HG02759 (cell line): Measurements from ENCODE around the gene ZNF672.
"Not testable (repeated sequence)": the region's sequence is repeated elsewhere in the genome, so short reads cannot be mapped to it uniquely, and the experiment has no call there.

ENCODE experiments used
- ATAC-seq: cut with Tn5 transposase; IDR thresholded peaks from one replicate; pipeline ENCODE4 v1.9.1; 2021; ENCODE audit warnings: mild to moderate bottlenecking, moderate library complexity; ENCODE audit not compliant: unreplicated experiment

The ZNF672 gene

DNA sequence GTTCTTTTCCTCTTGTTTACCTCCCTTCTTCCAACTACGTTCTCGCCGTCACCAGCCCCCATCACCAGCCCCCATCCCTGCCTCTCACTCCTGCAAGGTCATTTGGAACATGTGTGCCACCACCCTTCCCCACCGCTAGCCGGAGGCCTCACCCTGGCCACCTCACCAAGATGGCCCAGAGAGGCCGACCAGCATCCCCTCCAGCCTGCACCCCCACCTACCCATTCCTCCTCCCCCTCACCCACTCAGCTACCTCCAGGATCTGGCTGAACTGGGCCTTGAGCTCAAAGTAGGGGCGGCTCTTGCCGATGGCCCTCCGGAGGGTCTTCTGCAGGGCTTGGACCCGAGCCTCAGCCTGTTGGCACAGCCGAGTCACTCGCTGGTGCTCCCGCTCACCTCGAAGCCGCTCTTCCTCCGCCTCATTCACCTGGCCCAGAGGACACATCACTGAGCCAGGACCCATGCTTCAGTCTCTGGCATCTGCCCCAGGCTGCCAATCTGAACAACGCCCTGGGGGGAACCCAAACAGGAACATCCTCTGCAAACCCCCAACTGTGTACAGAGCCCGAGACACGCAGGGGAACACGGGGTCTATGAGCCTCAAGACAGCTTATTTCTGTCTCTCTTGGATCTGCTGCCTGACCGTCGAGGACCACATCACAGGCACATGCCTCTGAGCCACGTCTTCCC, 25.1 kb upstream of the ZNF672 start:
- no peak for ATAC-seq

DNA sequence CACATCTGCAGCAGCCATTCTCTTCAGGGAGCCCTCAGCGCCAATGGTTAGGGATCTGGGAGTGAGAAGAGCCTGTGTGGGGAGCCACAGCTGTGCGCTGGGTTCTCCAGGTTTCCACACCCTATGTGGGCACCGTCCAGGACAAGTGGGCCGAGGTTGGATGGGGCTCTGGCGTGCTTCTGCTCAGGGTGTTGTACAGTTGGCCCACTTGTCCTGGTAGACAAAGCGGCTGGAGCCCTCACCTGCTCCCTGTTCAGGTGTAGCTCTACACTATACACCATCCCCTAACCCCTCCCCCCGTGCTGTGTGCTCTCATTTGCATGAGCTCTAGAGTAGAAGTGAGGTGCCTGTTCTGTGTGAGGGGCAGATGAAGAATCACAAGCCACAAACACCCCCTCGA, 24.5 kb upstream of the ZNF672 start:
- no peak for ATAC-seq

DNA sequence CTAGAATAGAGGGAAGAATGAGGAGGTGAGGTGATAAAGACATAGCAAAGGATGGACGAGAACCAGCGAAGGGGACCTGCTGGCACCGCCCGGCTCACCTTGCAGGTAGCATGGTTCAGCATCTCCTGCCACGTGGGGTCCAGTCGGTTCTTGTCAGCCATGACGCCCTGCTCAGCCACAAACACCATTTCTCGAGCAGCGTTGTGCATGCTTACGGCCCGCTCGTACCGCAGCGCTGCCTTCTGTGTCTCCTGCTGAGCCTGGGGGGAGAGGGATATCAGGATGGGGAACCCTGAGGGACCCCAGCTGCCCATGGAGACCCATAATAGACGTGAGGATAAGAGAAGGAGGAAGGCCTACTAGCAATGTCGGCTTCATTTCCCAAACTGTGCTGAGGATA, 23.7 kb upstream of the ZNF672 start:
- ATAC-seq: no peak

DNA sequence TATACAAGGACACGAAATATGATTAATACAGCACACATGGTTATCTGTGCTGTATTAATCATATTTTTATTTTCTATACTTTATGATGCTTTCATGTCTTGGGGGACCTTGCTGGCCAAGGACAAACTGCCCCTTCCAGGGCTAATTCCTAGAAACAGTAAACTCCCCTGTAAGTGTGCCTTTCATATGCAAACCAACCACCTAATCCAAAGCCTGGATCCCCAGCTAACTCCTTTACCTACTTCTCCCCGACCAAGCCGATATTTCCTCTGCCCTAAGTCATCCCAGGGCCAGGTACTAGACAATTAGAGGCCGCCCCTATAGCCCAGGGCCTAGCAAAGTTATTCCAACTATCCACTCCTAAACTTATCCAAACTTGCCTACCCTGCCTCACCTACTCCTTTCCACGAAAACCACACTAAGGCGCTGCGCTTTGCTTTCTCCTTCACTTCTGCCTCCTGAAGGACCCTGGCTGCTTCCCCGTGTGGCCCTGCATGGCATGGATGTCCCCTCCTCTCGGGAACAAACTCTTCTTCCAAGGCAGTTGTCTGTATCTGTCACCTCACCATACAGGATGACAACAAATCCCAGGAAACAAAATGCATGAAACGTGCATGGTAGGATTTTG, 22.5 kb upstream of the ZNF672 start:
- no peak for ATAC-seq

DNA sequence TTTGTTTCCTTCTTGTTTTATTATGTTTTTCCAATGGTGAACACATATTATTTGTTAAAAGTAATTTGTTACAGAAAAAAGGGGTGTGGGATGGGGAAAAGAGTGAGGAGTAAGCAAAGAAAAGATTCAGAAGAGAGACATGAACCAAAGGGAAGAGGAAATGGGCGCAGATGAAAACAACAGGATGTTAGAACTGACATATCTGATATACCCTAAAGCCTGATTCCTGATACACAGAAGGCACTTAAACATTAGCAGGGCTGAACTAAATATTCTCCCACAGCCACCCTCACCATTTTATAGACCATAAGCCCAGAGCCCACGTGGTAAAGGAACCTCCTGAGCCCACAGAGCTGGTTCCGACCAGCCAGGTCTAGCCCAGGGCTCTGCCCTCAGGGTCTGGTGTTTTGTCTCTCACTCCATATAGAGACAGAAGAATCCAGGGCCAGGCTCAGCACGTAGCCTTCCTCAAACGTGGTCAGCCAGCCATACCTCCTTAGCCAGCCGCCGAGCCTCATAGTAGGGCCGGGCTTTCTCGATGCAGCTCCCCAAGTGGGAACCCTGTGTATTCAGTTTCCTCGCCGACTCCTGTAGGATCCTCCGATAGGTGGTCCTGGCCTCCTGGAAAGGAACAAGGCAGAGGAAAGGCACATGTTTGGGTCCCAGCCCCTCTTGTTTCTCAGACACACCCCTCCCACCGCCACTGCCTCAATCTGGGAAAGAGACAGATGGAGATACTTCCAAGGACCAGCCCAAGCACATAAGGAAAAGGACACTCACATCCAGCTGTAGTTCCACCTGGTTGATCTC, 21.8 kb upstream of the ZNF672 start:
- no peak for ATAC-seq

DNA sequence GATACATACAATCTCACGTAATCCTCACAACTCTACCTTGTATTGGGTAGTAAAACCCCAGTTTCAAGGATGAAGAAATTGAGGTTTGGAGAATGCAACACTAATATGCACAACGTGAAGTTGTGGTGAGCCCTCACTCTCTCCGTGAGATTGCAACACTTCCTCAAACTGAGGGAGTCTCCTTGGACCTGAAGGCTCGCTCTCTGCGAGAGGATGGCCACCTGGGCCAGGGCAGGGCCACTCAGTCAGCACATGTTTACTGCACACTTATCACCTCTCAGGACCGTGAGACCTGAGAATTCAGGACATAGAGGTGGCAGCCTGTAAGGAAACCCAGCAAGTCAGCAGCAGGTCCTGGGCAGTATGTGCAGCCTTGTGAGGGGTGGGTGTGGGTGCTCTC, 21.0 kb upstream of the ZNF672 start:
- no peak for ATAC-seq

DNA sequence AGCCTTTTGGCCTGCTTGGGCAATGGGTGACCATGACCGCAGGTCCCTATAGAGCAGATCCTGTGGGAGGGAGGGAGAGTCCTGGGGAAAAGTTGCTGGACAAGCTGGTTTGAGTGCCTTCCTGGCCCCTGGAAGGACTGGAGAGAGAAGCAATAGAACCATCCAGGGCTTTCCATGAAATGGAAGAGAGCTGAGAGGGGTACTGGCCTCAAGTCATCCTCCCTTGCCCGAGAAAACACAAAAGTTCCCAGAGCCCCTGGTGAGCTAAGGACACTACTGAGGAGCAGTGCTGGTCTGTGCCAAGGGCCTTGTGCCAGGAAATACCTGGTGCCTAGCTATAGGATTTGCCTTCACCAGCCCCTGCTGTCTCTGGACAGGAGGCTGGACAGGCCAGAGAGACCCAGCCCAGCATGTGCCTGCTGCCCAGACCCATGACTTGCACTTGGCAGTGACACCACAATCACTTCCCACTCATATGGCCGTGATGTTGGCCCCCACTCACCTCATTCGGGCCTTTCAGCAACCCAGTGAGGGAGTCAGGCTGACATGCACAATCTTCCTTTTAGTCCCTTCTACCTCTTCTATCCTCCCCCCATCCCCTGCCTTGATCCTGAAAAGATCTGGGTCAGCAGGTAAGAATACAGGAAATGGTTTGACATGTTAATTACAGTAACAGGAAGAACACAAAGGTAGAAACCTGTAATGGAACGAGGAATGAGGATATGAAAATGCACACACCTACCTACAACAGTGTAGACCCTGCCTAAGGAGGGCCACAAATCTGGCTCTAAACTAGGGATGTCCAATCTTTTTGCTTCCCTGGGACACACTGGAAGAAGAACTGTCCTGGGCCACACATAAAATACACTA, 19.3 kb upstream of the ZNF672 start:
- no peak for ATAC-seq

DNA sequence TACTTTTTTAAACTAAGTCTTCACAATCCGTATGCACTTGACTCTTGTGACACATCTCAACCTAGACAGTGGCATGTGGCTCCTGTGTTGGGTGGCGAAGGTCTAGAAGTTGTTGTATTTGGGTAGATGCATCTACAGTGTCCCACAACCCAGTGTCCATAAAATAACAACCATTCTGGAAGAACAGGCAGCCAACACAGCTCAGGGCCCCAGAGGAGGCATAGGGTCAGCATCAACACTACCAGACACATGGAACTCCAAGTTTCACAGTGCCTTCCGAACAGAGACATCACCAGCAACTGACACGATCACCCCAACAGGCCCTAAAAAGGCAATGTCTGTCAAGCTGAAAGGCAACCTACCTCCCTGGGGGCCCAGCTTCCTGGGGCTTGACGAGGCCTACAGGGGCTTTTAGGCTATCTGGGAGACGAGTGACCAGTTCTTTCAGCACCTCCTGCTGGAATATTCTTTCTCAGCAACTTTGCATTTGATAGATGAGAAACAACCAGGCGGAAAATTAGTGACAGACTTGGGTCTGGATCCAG, 17.9 kb upstream of the ZNF672 start:
- ATAC-seq: no peak

DNA sequence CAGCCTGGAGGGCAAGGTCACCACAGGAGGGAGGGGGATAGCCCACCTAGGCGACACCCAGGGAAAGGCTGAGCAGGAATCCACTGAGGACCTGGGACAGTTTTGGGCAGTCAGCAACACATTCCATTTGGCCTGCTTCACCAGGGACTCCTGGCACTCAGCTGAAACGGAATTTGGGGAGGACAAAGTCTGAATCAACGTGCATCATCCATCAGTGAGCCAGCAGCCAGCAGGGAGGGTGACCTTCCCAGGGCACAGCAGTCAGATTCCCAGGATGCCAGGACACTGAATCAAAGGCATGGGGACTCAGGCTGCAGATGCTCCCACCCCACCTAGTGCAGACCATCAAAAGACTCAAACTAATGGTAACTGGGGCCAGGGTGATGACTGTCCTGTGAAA, 16.9 kb upstream of the ZNF672 start:
- ATAC-seq: no peak

DNA sequence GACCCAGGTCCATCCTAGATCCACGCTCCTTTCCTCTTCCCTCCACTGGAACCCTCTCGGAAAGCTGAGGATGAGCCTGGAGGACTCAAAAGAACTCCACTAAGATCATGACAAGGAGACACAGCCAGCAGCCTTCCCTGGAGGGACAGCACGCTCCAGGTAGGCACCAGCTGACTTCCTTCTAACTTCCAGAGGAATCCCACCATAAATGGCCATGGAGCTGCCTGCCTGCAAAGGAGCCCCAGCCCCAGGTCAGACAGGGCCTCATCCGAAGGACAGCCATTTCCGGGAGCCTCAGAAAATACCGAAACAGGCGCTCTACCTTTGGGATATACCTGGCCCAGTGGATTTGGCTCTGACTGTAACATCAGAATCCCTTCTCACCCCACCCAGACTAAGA, 16.4 kb upstream of the ZNF672 start:
- ATAC-seq: no peak

DNA sequence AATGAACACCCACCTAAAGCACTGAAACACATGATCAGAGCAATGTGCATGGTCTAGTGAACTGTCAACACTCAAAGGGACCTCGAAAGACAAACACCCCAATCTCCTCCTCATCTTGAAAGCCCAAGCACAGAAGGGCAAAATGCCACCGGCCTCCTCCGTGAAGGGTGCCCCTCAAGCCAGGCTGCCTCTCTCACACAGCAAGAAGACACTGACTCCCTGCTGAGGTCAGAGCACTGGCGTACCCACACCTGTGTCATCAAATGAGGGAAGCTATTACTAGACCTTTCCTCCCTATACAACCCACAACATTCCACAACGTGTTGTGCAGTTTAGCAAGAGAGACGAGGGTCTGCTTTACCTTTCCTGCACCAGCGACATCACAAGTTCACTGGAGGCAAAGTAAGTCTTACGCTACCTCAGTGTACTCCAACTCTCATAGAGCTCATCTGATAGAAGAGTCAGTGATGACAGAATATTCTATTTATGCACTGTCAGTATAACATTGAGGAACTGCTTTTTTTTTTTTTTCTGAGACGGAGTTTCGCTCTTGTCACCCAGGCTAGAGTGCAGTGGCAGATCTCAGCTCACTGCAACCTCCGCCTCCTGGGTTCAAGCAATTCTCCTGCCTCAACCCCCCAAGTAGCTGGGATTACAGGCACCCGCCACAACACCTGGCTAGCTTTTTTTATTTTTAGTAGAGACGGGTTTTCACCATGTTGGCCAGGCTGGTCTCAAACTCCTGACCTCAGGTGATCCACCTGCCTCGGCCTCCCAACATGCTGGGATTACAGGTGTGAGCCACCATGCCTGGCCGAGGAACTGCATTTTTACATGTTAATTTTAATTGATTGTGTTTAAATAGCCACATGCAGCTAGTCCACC, 15.6 kb upstream of the ZNF672 start:
- ATAC-seq: no peak

DNA sequence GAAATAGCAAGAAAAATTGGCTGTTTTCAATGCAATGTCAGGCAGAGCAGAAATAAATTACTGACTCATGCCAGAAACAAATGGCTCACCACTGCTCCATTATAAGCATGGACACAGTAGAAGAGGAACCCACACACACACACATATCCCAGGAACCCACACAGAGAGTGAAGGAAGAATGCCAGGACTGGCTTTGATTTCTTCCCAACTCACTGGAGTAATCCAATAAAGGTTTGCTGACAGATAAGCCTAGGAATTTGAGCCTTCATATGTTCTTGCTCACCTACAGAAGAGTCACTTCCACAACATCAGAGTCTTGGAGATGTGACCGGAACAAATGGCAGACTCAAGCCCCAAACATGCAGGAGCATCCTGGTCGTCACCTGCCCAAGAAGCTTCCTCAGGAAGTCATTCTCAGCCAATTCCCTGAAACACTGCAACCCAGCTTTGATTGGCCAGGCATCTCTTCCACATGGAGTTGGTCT, 14.5 kb upstream of the ZNF672 start:
- no peak for ATAC-seq

DNA sequence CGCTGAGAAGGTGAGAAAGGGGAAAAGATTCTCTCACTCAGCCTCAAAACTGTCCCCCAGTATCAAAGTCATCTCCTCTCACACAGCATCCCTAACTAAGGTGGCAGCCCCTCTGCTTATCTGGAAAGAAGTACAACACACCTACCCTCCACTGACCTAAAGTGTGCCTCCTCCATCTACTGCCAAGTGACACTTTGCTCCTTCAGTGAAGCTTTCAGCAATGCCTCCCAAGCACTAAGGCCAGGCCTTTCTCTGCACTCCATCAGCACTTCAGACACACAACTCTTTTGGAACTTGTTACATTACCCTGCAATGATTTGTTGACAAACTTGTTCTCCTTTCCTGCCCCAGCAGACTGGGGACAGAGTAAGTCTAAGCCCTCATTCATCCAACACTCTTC, 13.7 kb upstream of the ZNF672 start:
- ATAC-seq: no peak

DNA sequence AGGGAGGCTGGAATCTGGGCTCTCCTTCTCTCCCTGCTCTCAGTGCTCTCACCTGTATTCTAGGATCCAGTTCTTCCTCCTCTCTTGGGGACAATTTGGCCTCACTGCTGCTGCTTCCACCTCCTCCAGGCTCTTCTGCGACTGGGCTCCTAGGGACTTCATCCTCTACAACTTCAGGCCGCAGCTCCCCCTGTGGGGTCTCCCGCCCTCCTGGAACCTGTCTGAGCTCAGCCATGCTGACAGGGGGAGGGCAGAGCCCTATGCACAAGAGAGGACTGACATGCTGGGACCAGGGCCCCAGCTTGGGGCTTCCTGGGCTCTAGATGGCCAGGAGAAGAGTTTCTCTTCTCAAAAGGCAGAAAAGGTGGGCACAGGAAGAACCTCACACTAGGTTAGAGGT, 13.3 kb upstream of the ZNF672 start:
- ATAC-seq: no peak

DNA sequence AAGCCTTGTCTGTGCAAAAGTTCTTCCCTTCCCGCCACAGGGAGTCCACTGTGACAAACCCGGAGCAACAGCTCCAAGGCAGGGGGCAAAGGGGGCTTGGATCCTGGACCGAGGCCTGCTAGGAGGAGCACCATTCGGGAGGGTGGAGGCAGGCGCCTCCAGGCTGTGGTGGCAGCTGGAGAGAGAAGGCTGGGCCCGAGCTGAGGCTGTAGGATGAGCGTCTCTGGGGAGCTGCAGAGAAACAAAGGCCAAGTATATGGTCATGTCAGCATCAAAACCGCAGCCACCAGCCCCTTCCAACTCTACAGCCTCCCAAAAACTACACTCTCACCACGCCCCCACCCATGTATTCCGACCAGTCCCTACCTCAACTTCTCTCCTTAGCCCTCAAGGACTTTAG, 12.9 kb upstream of the ZNF672 start:
- ATAC-seq: no peak

DNA sequence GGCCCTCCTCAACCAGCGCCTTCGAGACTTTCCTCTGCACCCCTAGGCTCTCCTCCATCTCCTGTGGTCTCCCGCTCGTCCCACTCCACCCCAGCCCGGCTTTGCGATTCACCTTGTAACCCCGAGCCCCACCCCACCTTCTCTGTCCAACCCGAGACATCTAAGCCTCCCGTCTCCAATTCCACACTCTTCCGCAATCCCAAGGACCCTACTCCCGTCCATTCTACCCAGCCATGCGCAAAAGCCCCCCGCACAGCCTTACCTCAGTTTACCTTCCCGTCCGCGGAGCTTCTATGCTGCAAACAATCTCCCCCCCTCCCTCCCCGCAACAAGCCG, 12.5 kb upstream of the ZNF672 start:
- ATAC-seq: peak; percentile 5

DNA sequence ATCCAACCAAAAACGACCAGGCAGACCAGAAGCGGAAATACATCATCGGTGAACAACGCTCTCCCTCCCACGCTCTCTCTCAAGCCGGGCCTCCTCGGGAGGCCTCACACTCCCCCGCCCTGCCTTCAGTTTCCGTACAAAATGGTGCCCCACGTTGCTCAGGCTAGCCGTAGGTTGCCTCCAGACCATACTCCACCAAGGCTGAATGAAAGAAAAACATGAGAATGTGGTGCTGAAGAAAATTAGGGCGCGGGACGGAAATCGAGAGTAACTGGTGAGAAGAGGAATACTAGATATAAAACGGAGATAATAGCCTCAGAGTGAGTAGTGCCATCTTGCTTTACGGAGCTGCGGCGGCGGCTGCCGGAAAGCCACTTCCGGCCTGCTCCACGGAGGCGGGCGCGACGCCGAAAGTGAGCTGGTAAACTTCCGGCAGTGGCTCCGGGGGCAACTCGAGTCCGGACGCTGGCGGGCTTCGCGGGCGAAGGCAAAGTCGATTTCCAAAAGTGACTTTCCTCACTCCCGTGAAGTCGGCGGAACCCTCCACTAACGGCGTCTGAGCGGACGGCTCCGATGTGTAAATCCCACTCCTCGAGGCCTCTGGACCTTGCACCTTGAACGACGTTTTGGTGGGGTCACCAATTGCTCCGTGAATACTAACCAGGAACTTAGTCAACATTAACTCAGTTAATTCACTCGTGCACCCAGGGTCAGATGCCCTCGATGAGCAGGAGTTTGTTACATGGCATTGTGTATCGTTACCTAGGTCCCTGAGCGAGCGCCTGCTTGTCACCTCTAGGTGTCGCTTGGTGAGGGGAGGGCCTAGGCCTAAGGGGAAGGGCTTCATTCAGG, 11.9 kb upstream of the ZNF672 start, which contains the start of gene SH3BP5L:
SH3BP5L (minus strand) TSS at position 7 of the 852 bp plus-strand sequence. CDS start 980 bp downstream, outside the sequence.
- peak; percentile 90 for ATAC-seq

DNA sequence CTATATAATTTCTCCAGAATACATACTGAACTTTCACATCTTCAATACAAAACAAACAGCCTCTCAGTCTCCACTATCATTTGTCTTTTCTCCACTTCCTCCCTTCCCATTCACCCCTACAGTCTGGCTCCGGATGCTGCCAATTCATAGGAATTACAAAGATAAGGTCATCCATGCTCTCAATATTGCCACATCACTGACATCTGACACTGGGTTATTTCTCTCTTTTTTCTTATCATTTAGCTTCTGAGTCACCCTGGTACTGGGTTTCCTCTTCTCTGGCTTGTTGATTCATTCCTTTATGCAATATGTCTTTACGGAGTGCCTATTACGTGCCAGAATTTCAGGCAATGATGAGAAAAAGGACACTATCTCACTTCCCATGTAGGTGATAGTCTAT, 9.2 kb upstream of the ZNF672 start:
- ATAC-seq: no peak

DNA sequence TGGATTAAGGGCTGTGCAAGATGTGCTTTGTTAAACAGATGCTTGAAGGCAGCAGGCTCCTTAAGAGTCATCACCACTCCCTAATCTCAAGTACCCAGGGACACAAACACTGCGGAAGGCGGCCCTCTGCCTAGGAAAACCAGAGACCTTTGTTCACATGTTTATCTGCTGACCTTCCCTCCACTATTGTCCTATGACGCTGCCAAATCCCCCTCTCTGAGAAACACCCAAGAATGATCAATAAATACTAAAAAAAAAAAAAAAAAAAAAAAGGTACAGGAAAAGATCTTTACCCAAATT, 7.4 kb upstream of the ZNF672 start:
- not testable (repeated sequence) for ATAC-seq
